ENCODE measurements around the gene SMIM20. TPM values are rescaled to one million over a fixed set of nuclear protein-coding genes. Genes with fewer than 3 reads are reported as not detected.

SMIM20 gene
- total RNA-seq, 1 donor from 2014 or later, result 57.5 TPM

DNA sequence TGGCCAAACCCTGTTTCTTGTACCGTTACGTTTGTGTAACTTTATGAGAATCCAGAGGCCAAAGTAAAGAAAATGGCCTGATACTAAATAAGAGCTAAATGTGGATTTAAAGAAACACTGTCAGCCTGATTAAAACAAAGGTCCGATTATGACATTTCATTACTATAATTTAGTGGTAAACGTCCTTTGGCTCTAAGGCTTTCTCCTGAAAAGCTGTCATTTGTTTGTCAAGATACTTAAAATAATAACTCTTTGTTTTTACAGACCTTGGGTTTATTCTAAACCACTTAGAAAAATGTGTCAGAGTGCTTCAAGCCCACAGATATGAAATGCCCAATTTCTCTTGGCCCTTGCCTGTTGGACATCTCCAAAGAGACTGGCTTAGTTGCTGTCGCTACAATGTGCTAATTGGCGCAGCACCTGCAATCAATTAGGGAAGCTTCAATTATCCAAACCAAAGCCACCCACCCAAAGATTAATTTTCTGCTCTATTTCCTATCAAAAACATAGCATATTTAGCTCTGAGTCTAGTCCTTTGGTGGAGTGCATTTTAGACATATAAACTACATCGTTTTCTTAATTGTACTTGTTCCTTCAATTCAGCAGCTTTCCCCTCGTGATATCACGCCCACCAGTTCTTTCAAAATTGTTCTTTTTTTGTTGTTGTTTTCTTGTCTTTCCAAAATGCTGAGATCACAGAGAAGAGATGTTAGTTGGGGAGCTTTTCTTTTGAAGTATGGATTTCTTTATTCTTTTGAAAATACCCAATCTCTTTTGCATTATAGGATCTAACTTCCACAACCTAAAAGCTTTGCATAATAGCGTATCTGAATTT is 13.6 kb downstream of the SMIM20 start:
- peaks cover 8% of the 10 kb centered on the region for H3K36me3 Mint-ChIP-seq
- peaks cover 25% of the 10 kb centered on the region for H3K4me1 ChIP-seq
- H3K27ac Mint-ChIP-seq, result no peak overlapping the region
- H2AFZ ChIP-seq (replicated peaks), result no peak overlapping the region
- H3K9ac ChIP-seq, result no peak overlapping the region
- peaks cover 17% of the 10 kb centered on the region for H3K79me2 ChIP-seq (ENCODE audit: low read depth)
- no peaks in the 10 kb centered on the region for H3K9me3 Mint-ChIP-seq
- no peaks in the 10 kb centered on the region for H3F3A ChIP-seq (ENCODE audit: low read depth)
- no peak overlapping the region for H3K4me2 ChIP-seq
- TF ChIP-seq, protein P1, sequence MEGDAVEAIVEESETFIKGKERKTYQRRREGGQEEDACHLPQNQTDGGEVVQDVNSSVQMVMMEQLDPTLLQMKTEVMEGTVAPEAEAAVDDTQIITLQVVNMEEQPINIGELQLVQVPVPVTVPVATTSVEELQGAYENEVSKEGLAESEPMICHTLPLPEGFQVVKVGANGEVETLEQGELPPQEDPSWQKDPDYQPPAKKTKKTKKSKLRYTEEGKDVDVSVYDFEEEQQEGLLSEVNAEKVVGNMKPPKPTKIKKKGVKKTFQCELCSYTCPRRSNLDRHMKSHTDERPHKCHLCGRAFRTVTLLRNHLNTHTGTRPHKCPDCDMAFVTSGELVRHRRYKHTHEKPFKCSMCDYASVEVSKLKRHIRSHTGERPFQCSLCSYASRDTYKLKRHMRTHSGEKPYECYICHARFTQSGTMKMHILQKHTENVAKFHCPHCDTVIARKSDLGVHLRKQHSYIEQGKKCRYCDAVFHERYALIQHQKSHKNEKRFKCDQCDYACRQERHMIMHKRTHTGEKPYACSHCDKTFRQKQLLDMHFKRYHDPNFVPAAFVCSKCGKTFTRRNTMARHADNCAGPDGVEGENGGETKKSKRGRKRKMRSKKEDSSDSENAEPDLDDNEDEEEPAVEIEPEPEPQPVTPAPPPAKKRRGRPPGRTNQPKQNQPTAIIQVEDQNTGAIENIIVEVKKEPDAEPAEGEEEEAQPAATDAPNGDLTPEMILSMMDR (IDR thresholded peaks at IDR 0.05), result no peak
- TF ChIP-seq EZH2 (IDR thresholded peaks at IDR 0.05), result no peak
- no peak for TF ChIP-seq EZH2phosphoT487 (IDR thresholded peaks at IDR 0.05)
- H3K36me3 ChIP-seq, result peaks cover 6% of the 10 kb centered on the region
- H3K27me3 ChIP-seq, result no peaks in the 10 kb centered on the region
- H3K4me3 Mint-ChIP-seq, result no peak overlapping the region
- H3K27ac ChIP-seq, result no peak overlapping the region
- H4K20me1 ChIP-seq (ENCODE audit: low read depth), result peaks cover 8% of the 10 kb centered on the region
- no peaks in the 10 kb centered on the region for H3K9me3 ChIP-seq (ENCODE audit: low read depth)
- H3K4me3 ChIP-seq, result no peak overlapping the region
- no peaks in the 10 kb centered on the region for H3K27me3 Mint-ChIP-seq (ENCODE audit: insufficient read depth, low read depth)
- peaks cover 5% of the 10 kb centered on the region for H3K4me1 Mint-ChIP-seq
- DNase-seq (ENCODE audit: low spot score), result no peak

DNA sequence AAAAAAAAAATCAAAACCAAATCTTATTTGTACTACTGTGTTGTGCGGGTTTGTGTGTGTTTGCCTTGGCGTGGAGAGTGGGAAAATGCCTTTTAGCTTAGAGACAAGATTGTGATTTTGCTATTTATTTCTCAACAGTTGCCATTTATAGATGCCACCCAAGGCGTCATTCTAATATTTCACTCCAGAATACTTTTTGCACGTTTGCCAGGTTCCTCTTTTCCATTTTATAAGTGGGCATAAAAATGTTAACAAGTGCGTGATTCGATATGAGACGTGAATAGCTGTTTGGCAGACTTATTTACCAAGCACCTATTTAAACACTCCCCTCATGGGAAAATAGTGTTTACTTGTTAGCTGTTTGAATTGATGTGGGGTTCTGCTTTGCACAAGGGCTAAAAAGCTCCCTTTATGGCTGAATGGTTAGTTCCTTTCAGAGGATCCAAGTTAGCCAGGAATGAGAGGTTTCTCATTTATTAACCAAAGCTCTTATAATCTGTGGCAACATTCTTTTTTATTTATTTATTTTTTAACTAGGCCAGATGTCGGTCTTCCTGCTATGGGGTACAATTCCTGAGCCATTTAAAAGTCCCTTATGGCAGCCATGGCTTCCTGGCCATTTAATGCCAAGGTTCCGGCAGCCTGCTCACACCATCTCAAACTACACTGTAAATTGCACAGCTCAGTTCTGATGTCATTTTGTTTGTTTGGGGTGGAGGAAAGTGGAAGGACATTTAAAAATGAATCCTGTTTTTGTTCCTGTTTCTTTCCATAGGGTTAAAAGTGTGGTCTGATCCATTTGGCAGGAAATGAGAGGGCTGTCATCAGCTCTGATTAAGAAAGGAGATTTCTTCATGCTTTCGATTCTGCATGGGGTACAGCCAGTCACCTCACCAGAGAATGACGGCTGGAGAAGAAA is 14.6 kb downstream of the SMIM20 start:
- no peaks in the 10 kb centered on the region for H3F3A ChIP-seq (ENCODE audit: low read depth)
- H3K27me3 Mint-ChIP-seq (ENCODE audit: insufficient read depth, low read depth), result no peaks in the 10 kb centered on the region
- TF ChIP-seq, protein P1 (IDR thresholded peaks at IDR 0.05), result no peak
- TF ChIP-seq EZH2phosphoT487 (IDR thresholded peaks at IDR 0.05) (no peak), EZH2 (IDR thresholded peaks at IDR 0.05) (no peak)
- H2AFZ ChIP-seq (replicated peaks), result no peak overlapping the region
- H3K4me3 Mint-ChIP-seq, result no peak overlapping the region
- peaks cover 5% of the 10 kb centered on the region for H3K4me1 Mint-ChIP-seq
- peaks cover 8% of the 10 kb centered on the region for H3K36me3 Mint-ChIP-seq
- H4K20me1 ChIP-seq (ENCODE audit: low read depth), result peaks cover 7% of the 10 kb centered on the region
- no peak overlapping the region for H3K4me2 ChIP-seq
- H3K27me3 ChIP-seq, result no peaks in the 10 kb centered on the region
- no peak for DNase-seq (ENCODE audit: low spot score)
- no peak overlapping the region for H3K9ac ChIP-seq
- peaks cover 6% of the 10 kb centered on the region for H3K36me3 ChIP-seq
- no peaks in the 10 kb centered on the region for H3K9me3 Mint-ChIP-seq
- peaks cover 12% of the 10 kb centered on the region for H3K79me2 ChIP-seq (ENCODE audit: low read depth)
- H3K4me1 ChIP-seq, result peaks cover 25% of the 10 kb centered on the region
- H3K4me3 ChIP-seq, result no peak overlapping the region
- H3K27ac Mint-ChIP-seq, result no peak overlapping the region
- H3K9me3 ChIP-seq (ENCODE audit: low read depth), result no peaks in the 10 kb centered on the region
- H3K27ac ChIP-seq, result no peak overlapping the region

DNA sequence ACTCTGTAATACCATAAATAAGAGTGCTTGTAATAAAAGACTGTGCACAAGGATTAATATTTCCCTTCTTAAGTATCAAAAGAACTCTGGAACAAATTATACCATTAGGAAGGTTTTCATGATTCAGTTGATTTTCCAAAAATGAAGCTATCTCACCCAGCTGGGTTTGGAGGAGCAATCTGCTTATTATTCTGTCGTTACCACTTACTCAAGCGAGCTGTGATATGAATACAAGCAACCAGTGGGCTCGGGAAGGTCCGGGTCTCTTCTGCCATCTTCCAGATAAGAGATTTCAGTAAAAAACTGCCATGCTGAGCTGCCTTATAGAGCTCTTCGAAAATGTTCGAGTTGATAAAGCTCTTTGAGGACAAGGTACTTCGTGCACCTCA is 15.3 kb downstream of the SMIM20 start:
- Histone ChIP-seq H3K27me3 (no peaks in the 10 kb centered on the region), H3K36me3 (peaks cover 6% of the 10 kb centered on the region), H3K27ac (no peak overlapping the region), H3K9me3 (ENCODE audit: low read depth) (no peaks in the 10 kb centered on the region), H3K4me1 (peaks cover 25% of the 10 kb centered on the region), H3K4me2 (no peak overlapping the region), H3F3A (ENCODE audit: low read depth) (no peaks in the 10 kb centered on the region), H3K4me3 (no peak overlapping the region), H2AFZ (replicated peaks) (no peak overlapping the region), H3K9ac (no peak overlapping the region), H4K20me1 (ENCODE audit: low read depth) (peaks cover 3% of the 10 kb centered on the region), H3K79me2 (ENCODE audit: low read depth) (peaks cover 12% of the 10 kb centered on the region)
- Mint-ChIP-seq H3K4me1 (peaks cover 5% of the 10 kb centered on the region), H3K9me3 (no peaks in the 10 kb centered on the region), H3K27ac (no peak overlapping the region), H3K27me3 (ENCODE audit: insufficient read depth, low read depth) (no peaks in the 10 kb centered on the region), H3K4me3 (no peak overlapping the region), H3K36me3 (peaks cover 8% of the 10 kb centered on the region)
- TF ChIP-seq, protein P1 (IDR thresholded peaks at IDR 0.05), result no peak
- TF ChIP-seq EZH2phosphoT487 (IDR thresholded peaks at IDR 0.05), result no peak
- no peak for DNase-seq (ENCODE audit: low spot score)
